Activated T-helper 1 cell treated with Interleukin-2 at 50 U/mL for 16 hours (primary cell): ENCODE data around the gene SMOC2.

ENCODE experiments used
- DNase-seq: peaks from one replicate; pipeline ENCODE4 v3.0.0-alpha.2; 2020; ENCODE audit warnings: low read depth

SMOC2 gene

GRCh38 chr6:168711049-168711640 is 270.2 kb downstream of the SMOC2 start:
- no peak for DNase-seq

GRCh38 chr6:168711666-168712300 is 270.8 kb downstream of the SMOC2 start:
- no peak for DNase-seq

DNA sequence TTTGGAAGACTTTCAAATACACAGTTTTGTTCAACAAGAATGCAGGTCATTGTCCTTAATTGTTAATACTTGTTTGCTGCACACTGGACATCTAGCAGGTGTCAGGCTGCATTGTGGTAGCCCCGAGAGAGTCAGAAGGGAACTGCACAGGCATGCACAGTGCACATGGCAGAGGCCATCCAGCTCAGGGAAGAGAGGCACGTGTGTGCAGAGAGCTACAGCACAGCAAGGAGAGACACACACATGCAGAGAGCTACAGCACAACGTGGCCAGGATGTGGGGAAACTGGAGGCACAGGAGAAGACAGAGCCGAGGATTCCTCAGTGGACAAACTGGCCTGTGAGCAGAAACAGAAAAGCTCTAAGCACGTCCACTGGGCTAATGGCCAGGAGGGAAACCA is 272.0 kb downstream of the SMOC2 start:
- no peak for DNase-seq

GRCh38 chr6:168713839-168714238 is 272.9 kb downstream of the SMOC2 start:
- DNase-seq: no peak

- DNase-seq: no peak
These were observed 273.7 kb downstream of the SMOC2 start for GRCh38 chr6:168714547-168715260.

DNA sequence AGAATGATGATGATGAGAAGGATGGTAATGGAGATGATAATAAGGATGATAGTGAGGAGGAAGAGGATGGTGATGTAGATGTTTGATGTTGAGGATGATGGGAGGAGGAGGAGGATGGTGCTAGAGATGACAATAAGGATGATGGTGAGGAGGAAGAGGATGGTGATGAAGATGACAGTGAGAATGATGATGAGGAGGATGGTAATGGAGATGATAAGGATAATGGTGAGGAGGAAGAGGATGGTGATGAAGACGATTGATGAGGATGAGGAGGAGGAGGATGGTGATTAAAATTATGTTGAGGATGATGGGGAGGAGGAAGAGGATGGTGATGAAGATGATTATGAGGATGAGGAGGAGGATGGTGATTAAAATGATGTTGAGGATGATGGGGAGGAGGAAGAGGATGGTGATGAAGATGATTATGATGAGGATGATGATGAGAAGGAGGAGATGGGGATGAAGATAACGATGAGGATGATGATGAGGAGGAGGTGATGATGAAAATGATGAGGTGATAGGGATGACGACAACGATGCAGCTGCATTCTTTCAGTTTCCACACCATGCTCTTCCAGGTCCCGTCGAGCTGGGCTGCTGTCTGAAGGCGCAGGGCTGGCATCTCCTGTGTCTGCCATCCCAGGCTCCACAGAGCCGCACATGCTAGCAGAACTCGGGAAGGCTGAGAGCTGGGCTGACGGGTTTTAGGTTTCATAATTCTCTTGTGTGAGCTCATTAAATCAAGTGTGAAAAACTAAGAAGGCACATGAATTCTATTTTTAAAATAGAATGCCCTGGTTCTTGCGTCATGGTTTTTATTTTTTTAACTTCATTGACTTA is 274.9 kb downstream of the SMOC2 start:
- no peak for DNase-seq

- no peak for DNase-seq
These were observed 275.6 kb downstream of the SMOC2 start for GRCh38 chr6:168716581-168716980.

DNA sequence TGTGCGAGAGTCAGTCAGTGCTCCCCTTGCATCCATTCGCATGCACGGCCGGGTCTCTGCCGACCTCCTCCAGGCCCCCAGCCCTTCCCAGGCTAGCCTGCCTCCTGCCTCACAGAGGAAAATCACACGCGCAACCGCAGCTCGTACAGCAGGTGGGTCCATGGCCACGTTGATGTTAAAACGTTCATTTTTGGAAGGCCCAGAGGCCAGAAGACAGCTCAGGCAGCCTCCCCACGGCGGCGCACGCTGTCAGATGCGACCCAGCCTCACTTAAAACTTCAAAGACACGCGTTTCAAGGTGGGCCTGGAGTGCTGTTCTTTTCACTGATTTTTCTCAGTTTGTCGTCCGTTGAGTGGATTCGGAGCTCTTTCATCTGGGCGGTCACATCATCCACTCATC is 276.5 kb downstream of the SMOC2 start:
- no peak for DNase-seq
